Stomach smooth muscle (tissue), 2 donors: ENCODE results near the gene TFAP2A.

Experiments used
- H3K27ac ChIP-seq: one replicate; pipeline ENCODE4 v1.7.0; 2013; ENCODE audit warnings: mild to moderate bottlenecking, low read length, inconsistent platforms
- H3K27me3 ChIP-seq, 2 donors: one replicate each; pipeline ENCODE4 v1.7.0; 2013; ENCODE audit warnings: low read length in 2 of 2; ENCODE audit not compliant: insufficient read depth in 2 of 2, control insufficient read depth in 1 of 2
- H3K36me3 ChIP-seq, 2 donors: one replicate each; pipeline ENCODE4 v1.7.0; 2013; ENCODE audit warnings: low read length in 2 of 2; ENCODE audit not compliant: control insufficient read depth in 2 of 2, insufficient read depth in 2 of 2
- H3K4me1 ChIP-seq: one replicate; pipeline ENCODE4 v1.7.0; 2013; ENCODE audit warnings: low read length; ENCODE audit not compliant: control insufficient read depth, insufficient read depth
- H3K4me3 ChIP-seq, 2 donors: one replicate each; pipeline ENCODE4 v1.7.0; 2013; ENCODE audit warnings: low read length in 2 of 2
- H3K9ac ChIP-seq, 2 donors: one replicate each; pipeline ENCODE4 v1.7.0; 2013; ENCODE audit warnings: low read length in 2 of 2, mild to moderate bottlenecking in 1 of 2
- H3K9me3 ChIP-seq, 2 donors: one replicate each; pipeline ENCODE4 v1.7.0; 2013; ENCODE audit warnings: low read length in 2 of 2; ENCODE audit not compliant: control insufficient read depth in 2 of 2
- donor health status: healthy.
- donor health status: Pancreatic carcinoma.

Gene TFAP2A

GRCh38 chr6:10411131-10411970, 3.5 kb downstream of the TFAP2A start:
- H3K27ac ChIP-seq: no peak overlapping the region
- H3K36me3 ChIP-seq: no peaks in the 10 kb centered on the region
- peaks cover 37% of the 10 kb centered on the region for H3K4me1 ChIP-seq
- H3K27me3 ChIP-seq: peaks cover 59 to 85% of the 10 kb centered on the region in 2 donors
- H3K9ac ChIP-seq: peak overlapping the region in 1 of 2 donors; percentile 63
- H3K9me3 ChIP-seq: no peaks in the 10 kb centered on the region
- peak overlapping the region; percentile 80 to 82 for H3K4me3 ChIP-seq

- H3K27me3 ChIP-seq: peaks cover 51 to 80% of the 10 kb centered on the region in 2 donors
- H3K36me3 ChIP-seq: no peaks in the 10 kb centered on the region
- H3K4me3 ChIP-seq: peak overlapping the region in 1 of 2 donors; percentile 22
- no peak overlapping the region for H3K9ac ChIP-seq
- peaks cover 37% of the 10 kb centered on the region for H3K4me1 ChIP-seq
- H3K27ac ChIP-seq: no peak overlapping the region
- no peaks in the 10 kb centered on the region for H3K9me3 ChIP-seq
Observed at GRCh38 chr6:10410207-10411050, 4.4 kb downstream of the TFAP2A start.

GRCh38 chr6:10409731-10410206, 5.1 kb downstream of the TFAP2A start:
- Histone ChIP-seq H3K4me1 (peaks cover 35% of the 10 kb centered on the region), H3K4me3 (peak overlapping the region in 1 of 2 donors; percentile 8), H3K36me3 (no peaks in the 10 kb centered on the region), H3K9me3 (no peaks in the 10 kb centered on the region), H3K27me3 (peaks cover 46 to 73% of the 10 kb centered on the region in 2 donors), H3K27ac (no peak overlapping the region), H3K9ac (no peak overlapping the region)

DNA sequence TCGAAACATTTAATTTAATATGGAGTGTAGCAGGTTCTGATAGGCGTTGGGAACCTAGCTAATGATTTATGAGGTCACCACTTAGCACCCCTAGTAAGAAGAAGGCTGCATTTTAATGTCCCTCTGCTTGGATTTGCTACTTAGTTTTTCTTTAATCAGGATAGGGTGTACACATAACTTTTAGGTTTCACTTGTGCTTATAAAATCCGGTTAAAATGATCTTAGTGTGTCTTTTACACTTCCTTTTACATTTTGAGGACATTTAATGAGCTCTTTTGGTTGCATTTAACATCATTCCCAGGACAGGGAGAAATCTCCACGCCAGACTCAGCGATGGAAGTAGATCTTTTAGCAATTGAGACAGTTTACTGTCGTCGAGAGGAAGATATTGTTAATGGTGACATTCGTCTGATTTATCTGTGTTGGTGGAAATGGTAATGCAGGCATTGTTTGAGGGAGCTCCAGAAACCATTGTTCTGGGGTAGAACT, 5.6 kb downstream of the TFAP2A start:
- Histone ChIP-seq H3K27me3 (peaks cover 41 to 68% of the 10 kb centered on the region in 2 donors), H3K4me3 (no peak overlapping the region)

DNA sequence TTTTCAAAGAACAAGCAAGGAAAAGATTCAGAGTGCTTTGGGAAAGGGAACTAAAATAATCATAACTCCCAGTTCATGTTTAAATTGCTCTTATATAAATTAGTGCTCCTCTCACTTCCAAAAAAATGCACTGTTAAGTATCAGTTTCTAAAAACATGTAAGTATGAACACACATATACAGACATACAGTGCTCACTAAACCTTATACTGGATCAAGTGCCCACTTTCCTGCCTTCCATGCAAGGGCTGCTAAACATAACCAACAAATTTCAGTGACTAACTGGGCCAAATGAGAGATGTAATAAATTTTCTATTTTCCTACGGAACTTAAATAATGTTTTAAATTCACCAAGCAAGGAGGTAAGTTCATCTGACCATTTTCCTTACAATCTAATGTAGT, 6.4 kb downstream of the TFAP2A start:
- Histone ChIP-seq H3K27ac (no peak overlapping the region), H3K4me1 (peaks cover 30% of the 10 kb centered on the region), H3K9me3 (no peaks in the 10 kb centered on the region), H3K9ac (no peak overlapping the region), H3K36me3 (no peaks in the 10 kb centered on the region), H3K4me3 (no peak overlapping the region), H3K27me3 (peaks cover 33 to 60% of the 10 kb centered on the region in 2 donors)

More for the DNA sequence above, 5.6 kb downstream of the TFAP2A start:
- no peaks in the 10 kb centered on the region for H3K36me3 ChIP-seq
- no peaks in the 10 kb centered on the region for H3K9me3 ChIP-seq
- peaks cover 33% of the 10 kb centered on the region for H3K4me1 ChIP-seq
- no peak overlapping the region for H3K27ac ChIP-seq
- no peak overlapping the region for H3K9ac ChIP-seq

DNA sequence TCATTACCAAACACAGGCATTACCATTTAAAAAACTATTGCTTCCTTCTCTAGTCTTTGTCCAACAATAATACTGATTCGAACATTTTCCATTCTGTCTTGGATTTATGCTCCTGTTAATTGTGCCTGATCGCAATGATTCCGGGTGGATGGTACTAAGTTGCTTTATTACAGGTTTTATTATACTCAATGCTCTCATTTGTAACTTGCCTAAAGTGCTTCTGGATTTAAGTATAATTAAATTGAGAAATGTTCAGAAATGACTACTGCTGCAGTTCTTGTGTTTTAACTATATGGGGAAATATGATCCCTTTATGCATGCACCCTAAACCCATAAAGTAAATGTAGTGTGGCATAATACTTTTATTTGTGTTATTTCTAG, 7.2 kb downstream of the TFAP2A start:
- H3K27ac ChIP-seq: no peak overlapping the region
- H3K9me3 ChIP-seq: no peaks in the 10 kb centered on the region
- no peak overlapping the region for H3K9ac ChIP-seq
- no peaks in the 10 kb centered on the region for H3K36me3 ChIP-seq
- no peak overlapping the region for H3K4me3 ChIP-seq
- H3K27me3 ChIP-seq: peaks cover 27 to 52% of the 10 kb centered on the region in 2 donors
- peaks cover 25% of the 10 kb centered on the region for H3K4me1 ChIP-seq

DNA sequence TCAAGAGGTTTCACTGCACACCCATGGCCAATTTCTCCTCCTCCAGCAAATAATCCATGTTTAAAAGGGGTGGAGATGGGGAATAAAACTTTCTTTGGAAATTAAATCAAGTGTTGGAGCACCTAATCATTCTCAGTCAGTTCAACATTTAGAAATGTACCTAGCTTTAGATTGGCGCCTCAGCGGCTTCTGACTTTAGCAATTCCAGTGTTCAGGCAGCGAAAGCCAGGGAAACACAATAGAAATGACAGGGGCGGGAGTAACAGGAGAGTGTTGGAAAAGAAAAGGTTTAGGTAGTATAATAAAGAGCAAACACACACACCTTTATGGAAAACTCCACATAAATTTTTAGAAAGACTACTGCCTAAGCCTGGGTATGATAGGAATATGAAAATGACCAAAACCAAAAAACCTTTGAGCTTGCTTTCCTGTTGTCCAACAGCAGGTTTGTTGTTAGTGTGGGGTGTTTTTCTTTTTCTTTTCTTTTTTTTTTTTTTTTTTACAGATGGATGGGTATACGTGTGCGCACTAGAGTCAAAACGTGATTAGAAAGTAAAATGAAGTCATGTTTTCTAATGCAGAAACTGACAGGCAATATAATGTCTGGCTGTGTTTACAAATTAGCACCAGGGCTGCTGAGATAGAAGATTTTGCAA, 7.7 kb downstream of the TFAP2A start:
- Histone ChIP-seq H3K27ac (no peak overlapping the region), H3K4me3 (no peak overlapping the region), H3K4me1 (peaks cover 23% of the 10 kb centered on the region), H3K9ac (no peak overlapping the region), H3K27me3 (peaks cover 28 to 49% of the 10 kb centered on the region in 2 donors), H3K9me3 (no peaks in the 10 kb centered on the region), H3K36me3 (no peaks in the 10 kb centered on the region)

DNA sequence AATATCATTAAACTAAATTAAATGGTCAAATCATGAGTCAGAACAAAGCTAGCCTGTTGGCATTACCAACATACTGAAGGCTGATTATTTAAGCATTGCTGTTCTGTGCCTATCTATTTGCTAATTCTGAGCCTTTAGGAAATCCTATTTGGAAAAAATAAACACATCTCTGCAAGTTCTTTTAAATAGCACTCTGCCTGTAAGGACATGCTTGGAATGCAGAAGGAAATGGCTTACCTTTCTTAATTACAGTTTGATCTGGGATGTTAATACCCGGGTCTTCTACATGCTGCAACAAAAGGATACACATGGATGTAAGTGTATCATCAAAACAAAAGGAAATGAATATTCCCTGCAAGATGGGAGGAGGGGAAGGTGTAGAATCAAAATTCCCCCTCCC, 8.3 kb downstream of the TFAP2A start:
- Histone ChIP-seq H3K9ac (no peak overlapping the region), H3K27ac (no peak overlapping the region), H3K4me3 (no peak overlapping the region), H3K4me1 (peaks cover 18% of the 10 kb centered on the region), H3K27me3 (peaks cover 31 to 54% of the 10 kb centered on the region in 2 donors), H3K36me3 (no peaks in the 10 kb centered on the region), H3K9me3 (no peaks in the 10 kb centered on the region)

GRCh38 chr6:10405513-10405900, 9.4 kb downstream of the TFAP2A start:
- peaks cover 29 to 53% of the 10 kb centered on the region in 2 donors for H3K27me3 ChIP-seq
- H3K4me3 ChIP-seq: no peak overlapping the region

DNA sequence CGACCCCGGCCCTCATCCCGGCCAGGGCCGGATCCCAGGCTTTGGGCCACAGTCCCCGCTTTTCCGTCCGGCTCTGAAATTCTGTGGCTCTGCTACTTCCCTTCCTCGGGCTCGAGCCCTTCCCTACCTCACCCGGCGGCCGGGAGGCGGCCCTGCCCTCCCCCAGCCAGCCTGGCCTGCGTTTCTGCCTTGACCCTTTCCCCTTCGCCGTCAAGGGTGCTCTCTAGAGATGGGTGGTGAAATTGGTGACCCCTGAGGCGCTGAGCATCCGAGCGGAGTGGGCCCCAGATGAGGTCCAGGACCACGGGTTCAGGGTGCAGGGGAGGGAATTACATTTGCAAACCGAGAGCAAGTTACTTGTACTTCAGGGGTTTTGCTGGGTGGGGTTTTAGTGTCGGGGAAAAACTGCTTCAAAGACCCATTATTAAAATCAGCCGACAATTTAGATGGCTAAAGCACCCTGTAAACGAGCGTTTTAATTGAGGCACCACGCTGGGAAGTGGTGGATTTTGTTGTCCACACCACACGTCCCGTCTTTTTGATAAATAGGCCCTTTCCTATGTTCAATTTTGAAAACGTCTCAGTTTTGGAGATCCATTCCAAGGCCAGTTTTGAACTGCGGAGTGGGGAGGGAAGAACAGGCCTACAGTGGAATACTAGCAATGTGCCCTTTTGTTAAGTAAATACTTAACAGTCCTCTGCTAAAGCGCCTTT, 9.9 kb downstream of the TFAP2A start:
- no peak overlapping the region for H3K9ac ChIP-seq
- no peak overlapping the region for H3K27ac ChIP-seq
- peaks cover 12% of the 10 kb centered on the region for H3K4me1 ChIP-seq
- no peaks in the 10 kb centered on the region for H3K36me3 ChIP-seq
- H3K9me3 ChIP-seq: no peaks in the 10 kb centered on the region
- peak overlapping the region; percentile 62 to 78 for H3K4me3 ChIP-seq
- peaks cover 28 to 53% of the 10 kb centered on the region in 2 donors for H3K27me3 ChIP-seq

More at GRCh38 chr6:10405513-10405900, 9.4 kb downstream of the TFAP2A start:
- Histone ChIP-seq H3K9me3 (no peaks in the 10 kb centered on the region), H3K36me3 (no peaks in the 10 kb centered on the region), H3K27ac (no peak overlapping the region), H3K4me1 (peaks cover 12% of the 10 kb centered on the region), H3K9ac (no peak overlapping the region)
